Glomerular visceral epithelial cell (primary cell): Measurements from ENCODE around the gene ADTRP.

Experiments
- DNase-seq: peaks from one replicate; pipeline ENCODE4 v3.0.0-alpha.2; 2016; ENCODE audit errors: extremely low spot score

The ADTRP gene

GRCh38 chr6:11756292-11756691 is 22.3 kb downstream of the ADTRP start:
- DNase-seq: no peak

DNA sequence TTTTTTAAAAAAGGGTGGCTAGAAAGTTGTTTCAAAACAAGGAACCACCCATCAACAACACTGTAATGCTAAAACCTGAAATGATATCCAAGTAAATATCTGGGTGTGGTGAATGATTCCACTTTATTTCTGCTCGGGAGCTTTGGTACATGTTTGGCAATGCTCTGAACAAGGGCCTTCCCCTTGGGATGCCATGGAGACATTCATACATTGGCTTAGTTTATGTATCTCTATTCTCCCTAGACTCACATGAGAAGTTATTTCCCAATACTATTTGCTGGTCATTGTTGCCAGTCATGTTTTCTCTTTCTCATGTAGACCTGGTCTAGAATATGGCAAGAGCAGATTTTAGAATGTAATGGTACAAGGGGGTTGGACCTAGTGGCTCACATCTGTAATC is 22.9 kb downstream of the ADTRP start:
- no peak for DNase-seq

GRCh38 chr6:11754625-11755271 is 23.9 kb downstream of the ADTRP start:
- DNase-seq: no peak

DNA sequence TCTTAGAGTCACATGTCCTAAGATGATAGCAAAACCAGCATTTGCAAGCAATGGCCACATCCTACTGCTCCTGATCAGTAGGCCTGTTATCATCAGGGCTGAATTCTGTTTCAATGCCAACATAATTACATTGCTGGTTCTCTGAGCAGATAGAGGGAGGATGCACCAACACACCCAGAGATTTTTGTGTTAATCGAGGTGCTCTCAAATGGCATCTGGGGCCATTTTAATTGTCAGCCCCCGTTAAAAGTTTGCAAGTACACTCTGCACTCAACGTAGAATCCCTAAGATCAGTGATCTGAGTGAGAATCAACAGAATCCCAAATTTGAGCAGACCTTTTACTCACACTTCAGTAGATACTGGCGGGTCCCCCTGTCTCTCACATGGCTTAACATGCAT is 24.8 kb downstream of the ADTRP start:
- DNase-seq: no peak

DNA sequence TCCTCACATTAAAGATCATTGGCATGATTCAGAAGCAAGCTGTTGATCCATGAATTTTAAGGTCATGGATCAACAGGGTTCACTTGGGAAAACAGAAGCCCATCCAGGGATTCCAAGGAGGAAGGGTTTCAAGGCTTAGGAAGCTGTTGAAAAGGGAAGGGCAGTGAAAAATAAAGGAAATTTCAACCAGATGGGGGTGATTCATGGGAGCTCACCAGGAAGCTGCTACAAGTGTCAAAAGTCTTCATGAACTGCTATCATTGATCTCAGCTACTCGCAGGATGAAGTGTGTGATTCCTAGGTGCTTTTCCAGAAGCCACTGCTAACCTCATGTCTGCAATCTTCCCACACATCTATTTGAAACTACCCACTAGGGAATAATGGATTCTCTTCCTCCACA is 26.2 kb downstream of the ADTRP start:
- no peak for DNase-seq

GRCh38 chr6:11750682-11751081 is 27.9 kb downstream of the ADTRP start:
- no peak for DNase-seq

GRCh38 chr6:11748591-11749210 is 29.9 kb downstream of the ADTRP start:
- DNase-seq: no peak

DNA sequence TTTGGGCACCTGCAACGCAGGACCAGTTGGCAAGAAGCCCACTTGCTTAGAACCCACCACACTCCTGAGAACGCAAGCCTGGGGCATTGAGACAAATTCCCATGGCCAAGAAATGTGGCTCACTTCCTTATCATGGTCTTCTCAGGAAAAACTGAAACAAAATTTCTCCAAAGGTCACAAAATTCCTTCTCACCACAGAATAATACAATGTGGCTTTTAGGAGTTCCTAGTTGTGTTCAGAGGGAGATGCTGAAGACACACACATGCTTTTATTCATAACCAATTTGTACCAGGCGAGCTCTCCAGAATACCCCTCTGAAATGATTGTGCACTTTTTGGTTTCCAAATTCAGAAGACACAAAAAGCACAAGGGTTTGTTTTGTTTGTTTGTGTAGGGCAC is 31.6 kb downstream of the ADTRP start:
- DNase-seq: no peak

GRCh38 chr6:11744753-11745152 is 33.9 kb downstream of the ADTRP start:
- peak; percentile 81 for DNase-seq

DNA sequence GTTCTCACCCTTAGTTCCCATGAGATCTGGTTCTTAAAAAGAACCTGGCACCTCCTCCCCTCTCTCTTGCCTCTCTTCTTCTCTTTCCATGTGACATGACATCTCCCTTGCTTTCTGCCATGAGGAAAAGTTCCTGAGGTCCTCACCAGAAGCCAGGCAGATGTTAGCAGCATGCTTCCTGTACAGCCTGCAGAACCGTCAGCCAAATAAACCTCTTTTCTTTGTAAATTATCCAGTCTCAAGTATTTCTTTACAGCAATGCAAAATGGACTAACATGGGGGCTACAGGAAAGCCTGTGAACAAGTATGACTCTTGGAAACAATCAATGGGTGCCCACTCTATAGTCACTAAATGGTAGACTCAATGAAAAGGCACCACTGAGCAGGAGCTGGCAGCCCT is 34.5 kb downstream of the ADTRP start:
- DNase-seq: no peak

- DNase-seq: no peak
These were observed 37.7 kb downstream of the ADTRP start for GRCh38 chr6:11740875-11741274.

DNA sequence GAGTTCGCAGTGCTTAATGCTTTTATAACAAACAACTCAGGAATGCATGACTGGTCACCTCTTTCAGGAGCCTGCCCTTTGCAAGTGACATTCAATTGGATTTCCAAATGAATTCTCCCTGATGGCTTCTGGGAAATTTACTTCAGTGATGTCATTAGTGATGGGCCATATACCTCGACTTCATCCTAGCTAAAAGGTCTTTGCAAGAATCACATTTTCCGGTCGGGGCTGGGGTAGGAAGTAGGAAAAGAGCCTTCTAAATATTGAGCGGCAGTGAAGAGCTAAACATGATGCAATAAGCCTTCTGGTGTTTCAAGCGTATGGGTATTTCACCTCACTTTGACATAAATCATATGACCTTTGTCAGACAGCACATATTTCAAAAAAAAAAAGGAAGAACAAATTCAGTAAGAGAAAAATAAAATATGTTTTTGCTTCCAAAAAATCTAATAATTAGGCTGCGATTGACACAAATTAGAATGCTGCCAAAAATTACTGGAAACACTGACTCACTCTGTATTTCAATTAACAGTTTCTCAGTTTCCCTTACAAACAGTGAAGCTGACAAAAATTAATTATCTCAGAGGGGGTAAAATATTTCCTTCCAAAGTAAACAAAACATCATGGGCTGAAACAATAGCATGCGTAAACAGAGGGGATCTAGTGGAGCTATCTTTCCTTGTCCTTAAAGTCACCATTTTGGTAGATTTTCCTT is 39.8 kb downstream of the ADTRP start:
- DNase-seq: no peak

DNA sequence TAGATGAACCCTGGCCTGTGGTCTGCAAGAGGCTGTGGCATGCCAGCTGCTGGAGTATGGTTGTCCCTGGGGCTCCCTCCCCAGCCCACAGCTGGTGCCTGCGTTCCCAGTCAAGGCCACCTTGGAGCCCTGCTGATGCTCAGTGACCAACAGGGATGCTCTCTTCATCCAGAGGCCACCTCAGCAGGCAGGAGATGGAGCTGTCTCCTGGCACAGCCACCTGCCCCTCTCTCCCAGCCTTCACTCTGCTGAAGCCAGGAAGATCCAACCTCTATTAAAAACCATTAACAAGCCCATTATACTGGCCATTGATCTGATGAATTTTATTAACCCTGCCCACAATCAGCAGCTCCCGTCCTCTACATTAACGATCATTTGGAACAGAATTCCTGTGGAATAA is 40.4 kb downstream of the ADTRP start:
- DNase-seq: no peak

DNA sequence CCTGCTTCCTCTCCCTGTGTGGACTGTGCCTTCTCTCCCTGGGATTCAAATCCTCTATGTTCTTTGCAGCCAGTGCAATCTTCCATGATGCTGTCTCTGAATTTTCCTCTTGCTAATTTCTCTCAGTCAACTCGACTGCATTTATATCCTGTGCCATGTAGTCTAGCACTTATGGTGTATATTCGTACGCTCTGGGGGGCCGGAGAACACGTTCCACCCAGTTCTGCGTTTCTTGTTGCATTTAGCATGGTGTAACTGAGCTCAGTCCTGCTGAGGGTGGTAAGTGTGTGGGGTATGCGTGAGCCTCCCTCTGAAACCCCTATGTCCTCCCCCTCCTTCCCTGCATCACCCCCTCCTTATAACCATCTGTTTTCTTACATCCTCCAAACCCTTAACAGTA is 42.0 kb downstream of the ADTRP start:
- no peak for DNase-seq

DNA sequence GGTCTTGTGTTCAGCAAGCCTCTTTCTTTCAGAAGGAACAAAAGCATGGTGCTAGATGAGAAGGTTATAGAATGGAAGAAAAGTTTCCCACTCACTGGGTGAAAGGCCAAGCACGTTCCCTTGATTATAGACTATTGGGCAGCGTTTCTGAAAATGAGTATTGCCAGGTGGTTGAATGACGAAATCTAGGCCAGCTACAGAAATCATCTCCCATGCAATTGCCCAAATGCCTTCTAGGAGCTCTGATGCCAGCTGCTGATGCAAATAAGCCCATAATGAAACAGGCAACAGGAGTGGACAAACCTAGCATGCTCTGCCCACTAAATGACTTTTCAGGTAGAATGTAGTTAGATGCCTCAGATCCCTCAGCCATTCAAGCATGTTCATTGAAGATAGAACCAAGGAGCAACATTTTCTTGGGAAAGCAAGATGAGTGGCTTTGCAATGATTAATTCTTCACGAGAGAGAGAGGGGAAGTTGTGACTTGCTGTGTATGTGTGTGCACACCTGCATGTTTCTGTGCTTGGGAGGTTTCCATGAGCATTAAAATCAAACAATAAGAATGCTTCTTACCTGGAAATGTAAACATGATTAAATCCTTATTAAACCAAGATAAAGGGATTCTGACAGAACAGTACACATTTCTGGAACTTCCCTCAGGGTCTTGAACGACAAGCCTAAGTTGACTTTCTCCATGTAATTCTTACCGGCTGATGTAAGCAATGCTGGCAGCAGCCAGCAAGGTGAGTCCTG is 43.6 kb downstream of the ADTRP start:
- DNase-seq: no peak

DNA sequence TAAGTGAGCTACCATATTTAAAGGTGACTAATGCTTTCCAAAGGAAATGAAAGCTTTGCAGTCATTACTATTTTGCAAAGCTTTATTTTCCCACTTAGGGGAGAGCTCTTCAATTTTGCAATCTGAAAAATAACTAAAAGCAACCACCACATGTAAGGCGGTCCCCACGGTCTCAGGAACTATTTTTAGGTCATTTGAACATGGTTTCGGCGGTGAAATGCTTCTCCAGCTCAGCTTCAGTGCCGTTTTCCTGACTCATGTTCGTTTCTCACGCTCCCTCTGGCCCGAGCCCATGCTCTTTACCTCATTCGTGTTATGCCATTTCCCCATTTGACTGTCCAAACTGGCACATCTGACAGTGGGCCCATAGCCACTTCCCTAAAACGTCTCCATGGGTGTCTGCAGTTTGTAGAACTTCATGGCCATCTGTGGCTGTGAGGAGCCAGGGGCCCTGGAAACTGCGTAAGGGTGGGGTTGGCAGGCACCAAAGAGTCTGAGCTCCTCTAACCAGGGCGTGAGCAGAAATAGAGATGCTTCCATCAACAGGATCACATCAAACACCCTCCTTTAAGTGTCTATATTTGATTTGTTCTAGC is 46.5 kb downstream of the ADTRP start:
- no peak for DNase-seq

GRCh38 chr6:11731423-11731822 is 47.2 kb downstream of the ADTRP start:
- DNase-seq: no peak

DNA sequence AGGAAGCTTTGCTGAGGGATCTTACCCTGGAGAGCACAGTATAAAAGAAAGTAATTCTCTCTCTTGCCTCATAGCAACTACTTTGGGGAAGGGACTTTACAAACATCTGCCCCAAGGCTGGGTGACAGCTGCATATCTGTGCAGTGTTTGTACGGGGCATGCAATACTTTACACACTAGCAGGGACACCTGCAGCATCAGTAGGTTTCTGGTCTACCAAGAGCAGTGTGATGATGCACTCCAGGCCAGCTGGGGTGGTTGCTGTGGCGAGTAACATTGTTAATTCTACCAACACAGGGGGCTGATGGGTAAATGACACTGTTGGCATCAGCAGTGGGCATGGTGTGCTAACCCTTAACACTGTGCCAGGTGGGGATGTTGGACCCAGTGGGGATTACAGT is 48.0 kb downstream of the ADTRP start:
- DNase-seq: no peak

GRCh38 chr6:11729076-11729475 is 49.5 kb downstream of the ADTRP start:
- DNase-seq: no peak

DNA sequence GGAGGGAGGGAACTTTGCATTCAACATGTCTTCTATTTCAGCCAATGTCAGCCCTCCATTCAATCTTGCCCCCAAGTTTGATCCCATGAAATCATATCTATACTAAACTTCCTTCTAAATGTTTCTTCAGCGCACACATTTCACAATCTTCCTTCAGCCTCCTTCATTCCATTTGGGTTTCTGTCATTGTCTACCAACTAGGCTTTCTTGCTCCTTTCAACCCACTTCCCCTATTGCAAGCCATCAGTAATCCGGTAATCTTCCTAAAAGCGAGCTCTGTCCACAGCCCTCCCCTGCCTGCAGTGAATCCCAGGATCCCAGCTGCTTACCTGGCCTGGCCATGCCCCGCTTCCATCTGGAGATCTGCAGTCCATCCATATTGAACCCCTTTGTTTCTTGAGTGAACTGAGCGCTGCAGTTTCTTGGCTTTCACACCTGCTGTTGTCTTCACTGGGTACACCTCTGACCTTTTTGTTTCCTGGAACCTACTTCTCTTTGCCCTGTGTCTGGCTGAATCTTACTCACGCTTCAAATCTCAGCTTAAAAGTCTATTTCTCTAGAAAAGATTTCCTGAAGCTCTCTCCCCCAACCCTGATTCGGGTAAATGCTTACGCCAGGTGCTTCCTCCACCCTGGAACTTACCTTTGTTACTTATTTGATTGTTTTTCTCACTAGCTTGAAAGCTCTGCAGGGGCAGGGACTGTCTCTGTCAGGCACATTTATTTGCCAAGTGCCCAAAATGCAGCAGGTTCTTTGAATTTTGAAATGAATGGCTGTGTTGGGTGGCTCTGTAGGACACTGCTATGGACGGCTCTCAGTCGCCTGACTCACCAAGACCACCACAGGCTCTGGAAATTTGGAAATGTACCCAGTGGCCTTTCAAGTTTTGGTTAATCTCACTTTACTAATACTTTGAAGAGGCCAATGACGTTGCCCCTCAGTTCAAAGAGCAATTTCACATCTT is 50.3 kb downstream of the ADTRP start:
- DNase-seq: no peak
